Large intestine (tissue), 3 donors: ENCODE results near the gene RYR2. TPM values are rescaled to one million over a fixed set of nuclear protein-coding genes. Genes with fewer than 3 reads are reported as not detected.
A peak's percentile ranks its signal among the peaks of the same experiment; 100 is the strongest.

Source experiments
- DNase-seq, 2 donors: peaks; one replicate each; pipeline versions ENCODE4 v3.0.0 to v3.0.0-alpha.2; 2013
- H3K27ac ChIP-seq: one replicate; pipeline ENCODE4 v1.5.1; 2013; ENCODE audit warnings: low read length
- H3K27me3 ChIP-seq: 2 replicates; pipeline ENCODE4 v1.6.1; 2013; ENCODE audit warnings: low read length; ENCODE audit not compliant: control insufficient read depth, insufficient read depth
- H3K36me3 ChIP-seq: 2 replicates; pipeline ENCODE4 v1.6.1; 2013; ENCODE audit warnings: low read length; ENCODE audit not compliant: control insufficient read depth, insufficient read depth
- H3K4me1 ChIP-seq: one replicate; pipeline ENCODE4 v1.6.1; 2013; ENCODE audit warnings: low read length; ENCODE audit not compliant: control insufficient read depth, insufficient read depth
- H3K4me3 ChIP-seq: one replicate; pipeline ENCODE4 v1.5.1; 2013; ENCODE audit warnings: low read length
- H3K9me3 ChIP-seq: one replicate; pipeline ENCODE4 v1.6.1; 2013; ENCODE audit warnings: mild to moderate bottlenecking, low read depth, low read length, moderate library complexity; ENCODE audit not compliant: control insufficient read depth
- WGBS: methylation state at CpG from one replicate; pipeline ENCODE4 v1.1.5; 2013; ENCODE audit warnings: low lambda C conversion rate; ENCODE audit not compliant: insufficient coverage; 5-methylcytosine and 5-hydroxymethylcytosine counted together
- polyA plus RNA-seq: library from polyadenylated mRNA; unstranded; fragments of 120-200 nt; gene quantifications from one replicate; pipeline ENCODE4 v1.2.1, GENCODE V29; 2013

The RYR2 gene
- polyA plus RNA-seq, 1 donor = 4.3 TPM

GRCh38 chr1:237239248-237239647, 197.3 kb downstream of the RYR2 start:
- H3K9me3 ChIP-seq = no peaks in the 10 kb centered on the region
- no peaks in the 10 kb centered on the region for H3K4me1 ChIP-seq
- H3K36me3 ChIP-seq = no peaks in the 10 kb centered on the region
- WGBS = 50% methylated on average over 2 of the region's 6 CpGs
- no peak for DNase-seq
- H3K4me3 ChIP-seq = no peak overlapping the region
- no peaks in the 10 kb centered on the region for H3K27me3 ChIP-seq
- no peak overlapping the region for H3K27ac ChIP-seq

- Histone ChIP-seq H3K9me3 (no peaks in the 10 kb centered on the region), H3K4me3 (no peak overlapping the region), H3K36me3 (no peaks in the 10 kb centered on the region), H3K27me3 (no peaks in the 10 kb centered on the region), H3K27ac (no peak overlapping the region), H3K4me1 (no peaks in the 10 kb centered on the region)
- 70% methylated on average over 2 of the region's 3 CpGs for WGBS
- no peak for DNase-seq
Observed at GRCh38 chr1:237241038-237241437, 199.1 kb downstream of the RYR2 start.

DNA sequence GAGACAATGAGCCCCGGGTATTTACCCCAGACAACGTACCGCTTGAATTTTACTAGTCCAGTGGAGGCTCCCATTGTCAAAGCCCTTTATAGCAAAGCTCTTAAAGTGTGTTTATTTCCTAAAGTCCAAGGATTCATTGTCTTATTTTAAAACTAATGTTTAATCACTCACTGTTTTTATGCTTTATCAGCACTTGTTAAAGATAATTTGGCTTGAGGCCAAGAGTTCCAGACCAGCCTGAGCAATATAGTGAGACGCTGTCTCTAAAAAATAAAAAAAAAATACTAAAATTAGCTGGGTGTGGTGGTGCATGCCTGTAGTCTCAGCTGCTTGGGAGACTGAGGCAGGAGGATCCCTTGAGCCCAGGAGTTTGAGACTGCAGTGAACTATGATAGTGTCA, 202.8 kb downstream of the RYR2 start:
- H3K36me3 ChIP-seq = no peaks in the 10 kb centered on the region
- DNase-seq = no peak
- H3K4me3 ChIP-seq = no peak overlapping the region
- WGBS = 71% methylated on average over 1 of the region's 4 CpGs
- no peaks in the 10 kb centered on the region for H3K4me1 ChIP-seq
- no peak overlapping the region for H3K27ac ChIP-seq
- H3K9me3 ChIP-seq = no peaks in the 10 kb centered on the region
- no peaks in the 10 kb centered on the region for H3K27me3 ChIP-seq

DNA sequence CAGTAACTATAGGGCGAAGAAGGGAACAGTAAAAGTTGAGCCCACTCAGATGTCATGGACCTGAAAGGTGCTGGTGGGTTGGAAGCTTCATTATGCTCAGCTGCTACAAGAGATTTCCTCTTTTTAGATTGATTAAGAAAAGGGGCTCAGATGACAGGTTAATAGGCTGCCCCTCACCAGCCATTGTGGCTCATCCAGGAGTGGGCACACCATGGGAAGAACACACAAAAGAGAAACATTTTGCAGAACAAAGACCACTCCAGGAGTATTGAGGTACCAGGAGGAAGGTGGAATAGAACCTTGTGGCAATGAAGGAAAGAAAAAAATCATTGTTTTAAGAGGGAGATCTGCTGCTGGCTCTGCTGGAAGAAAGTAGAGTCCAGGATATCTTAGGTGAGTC, 205.5 kb downstream of the RYR2 start:
- no peak overlapping the region for H3K4me3 ChIP-seq
- no CpG with 5 or more reads among the region's 1 CpG for WGBS
- no peaks in the 10 kb centered on the region for H3K36me3 ChIP-seq
- no peaks in the 10 kb centered on the region for H3K9me3 ChIP-seq
- H3K27ac ChIP-seq = no peak overlapping the region
- H3K4me1 ChIP-seq = no peaks in the 10 kb centered on the region
- no peak for DNase-seq
- no peaks in the 10 kb centered on the region for H3K27me3 ChIP-seq

- no peak overlapping the region for H3K27ac ChIP-seq
- WGBS = no CpG with 5 or more reads among the region's 1 CpG
- no peak overlapping the region for H3K4me3 ChIP-seq
- H3K27me3 ChIP-seq = no peaks in the 10 kb centered on the region
- no peak for DNase-seq
- H3K9me3 ChIP-seq = no peaks in the 10 kb centered on the region
- no peaks in the 10 kb centered on the region for H3K4me1 ChIP-seq
- no peaks in the 10 kb centered on the region for H3K36me3 ChIP-seq
Observed at GRCh38 chr1:237249120-237249519, 207.1 kb downstream of the RYR2 start.

GRCh38 chr1:237250055-237250454, 208.1 kb downstream of the RYR2 start:
- H3K36me3 ChIP-seq = no peaks in the 10 kb centered on the region
- DNase-seq = no peak
- H3K27me3 ChIP-seq = no peaks in the 10 kb centered on the region
- H3K27ac ChIP-seq = no peak overlapping the region
- no peaks in the 10 kb centered on the region for H3K4me1 ChIP-seq
- no CpG with 5 or more reads among the region's 3 CpGs for WGBS
- no peaks in the 10 kb centered on the region for H3K9me3 ChIP-seq
- H3K4me3 ChIP-seq = no peak overlapping the region

- no peak for DNase-seq
- H3K4me1 ChIP-seq = no peaks in the 10 kb centered on the region
- no peak overlapping the region for H3K4me3 ChIP-seq
- H3K27ac ChIP-seq = no peak overlapping the region
- WGBS = 50% methylated on average over 1 of the region's 1 CpG
- H3K9me3 ChIP-seq = no peaks in the 10 kb centered on the region
- H3K27me3 ChIP-seq = no peaks in the 10 kb centered on the region
- no peaks in the 10 kb centered on the region for H3K36me3 ChIP-seq
Observed at GRCh38 chr1:237255071-237255470, 213.1 kb downstream of the RYR2 start.

GRCh38 chr1:237258871-237259270, 216.9 kb downstream of the RYR2 start:
- peak; percentile 12 to 13 for DNase-seq
- Histone ChIP-seq H3K4me1 (no peaks in the 10 kb centered on the region), H3K4me3 (no peak overlapping the region), H3K9me3 (no peaks in the 10 kb centered on the region), H3K27ac (no peak overlapping the region), H3K36me3 (no peaks in the 10 kb centered on the region), H3K27me3 (no peaks in the 10 kb centered on the region)

- Histone ChIP-seq H3K36me3 (no peaks in the 10 kb centered on the region), H3K4me1 (no peaks in the 10 kb centered on the region), H3K27ac (no peak overlapping the region), H3K27me3 (no peaks in the 10 kb centered on the region), H3K9me3 (no peaks in the 10 kb centered on the region), H3K4me3 (no peak overlapping the region)
- no peak for DNase-seq
- no CpG with 5 or more reads among the region's 4 CpGs for WGBS
Observed at GRCh38 chr1:237261198-237261597, 219.2 kb downstream of the RYR2 start.

DNA sequence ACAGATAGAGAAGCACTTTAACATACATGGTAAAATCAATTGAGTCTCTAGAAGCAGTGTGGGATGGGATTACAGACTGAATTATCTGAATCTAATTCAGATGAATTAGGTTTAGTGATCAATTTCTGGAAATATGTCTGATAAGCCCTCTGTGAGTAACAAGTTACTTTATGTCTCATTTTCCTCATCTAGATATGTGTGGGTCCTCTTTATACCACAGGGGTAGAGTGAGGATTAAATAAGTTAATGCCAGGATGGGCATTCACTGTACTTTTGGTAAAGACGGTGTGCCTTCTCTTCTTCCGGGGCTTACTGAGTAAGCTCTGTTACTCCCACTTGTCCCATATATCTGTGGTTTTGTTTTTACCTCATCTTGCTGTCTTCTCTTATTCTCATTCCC, 225.8 kb downstream of the RYR2 start:
- Histone ChIP-seq H3K27ac (no peak overlapping the region), H3K4me1 (no peaks in the 10 kb centered on the region), H3K9me3 (no peaks in the 10 kb centered on the region), H3K27me3 (no peaks in the 10 kb centered on the region), H3K36me3 (no peaks in the 10 kb centered on the region), H3K4me3 (no peak overlapping the region)
- DNase-seq = no peak
- WGBS = no CpG with 5 or more reads among the region's 2 CpGs

GRCh38 chr1:237269938-237270337, 228.0 kb downstream of the RYR2 start:
- DNase-seq = no peak
- H3K9me3 ChIP-seq = no peaks in the 10 kb centered on the region
- 100% methylated on average over 2 of the region's 4 CpGs for WGBS
- H3K27ac ChIP-seq = no peak overlapping the region
- H3K4me3 ChIP-seq = no peak overlapping the region
- no peaks in the 10 kb centered on the region for H3K27me3 ChIP-seq
- H3K4me1 ChIP-seq = no peaks in the 10 kb centered on the region
- no peaks in the 10 kb centered on the region for H3K36me3 ChIP-seq
